NCI-H2196 (cell line): ENCODE data around the gene POLD4.

ENCODE experiments used
- DNase-seq: peaks from one replicate; lab custom pipeline; 2025; ENCODE audit not compliant: unreplicated experiment; lab: John Stamatoyannopoulos, UW

The POLD4 gene

DNA sequence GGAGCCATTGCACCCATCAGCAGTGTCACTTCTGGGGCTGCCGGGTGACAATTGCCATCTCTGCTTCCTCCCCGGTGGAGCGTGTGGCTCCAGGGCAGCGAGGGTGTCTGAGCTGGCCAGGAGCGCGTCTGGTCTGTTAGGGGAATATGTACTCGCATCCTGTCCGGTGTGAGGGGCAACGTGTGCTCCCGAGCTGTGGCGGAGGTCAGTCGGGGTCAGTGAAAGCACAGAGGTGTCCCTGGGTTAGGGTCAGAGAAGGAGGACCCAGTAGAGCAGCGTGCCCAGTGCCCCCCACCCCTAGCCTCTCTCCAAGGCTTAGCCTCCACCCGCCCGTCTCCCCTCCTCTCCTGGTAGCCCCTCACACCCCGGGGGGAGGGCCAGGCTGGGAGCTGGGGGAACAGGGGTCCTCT, 18.6 kb upstream of the POLD4 start:
- DNase-seq: no peak

DNA sequence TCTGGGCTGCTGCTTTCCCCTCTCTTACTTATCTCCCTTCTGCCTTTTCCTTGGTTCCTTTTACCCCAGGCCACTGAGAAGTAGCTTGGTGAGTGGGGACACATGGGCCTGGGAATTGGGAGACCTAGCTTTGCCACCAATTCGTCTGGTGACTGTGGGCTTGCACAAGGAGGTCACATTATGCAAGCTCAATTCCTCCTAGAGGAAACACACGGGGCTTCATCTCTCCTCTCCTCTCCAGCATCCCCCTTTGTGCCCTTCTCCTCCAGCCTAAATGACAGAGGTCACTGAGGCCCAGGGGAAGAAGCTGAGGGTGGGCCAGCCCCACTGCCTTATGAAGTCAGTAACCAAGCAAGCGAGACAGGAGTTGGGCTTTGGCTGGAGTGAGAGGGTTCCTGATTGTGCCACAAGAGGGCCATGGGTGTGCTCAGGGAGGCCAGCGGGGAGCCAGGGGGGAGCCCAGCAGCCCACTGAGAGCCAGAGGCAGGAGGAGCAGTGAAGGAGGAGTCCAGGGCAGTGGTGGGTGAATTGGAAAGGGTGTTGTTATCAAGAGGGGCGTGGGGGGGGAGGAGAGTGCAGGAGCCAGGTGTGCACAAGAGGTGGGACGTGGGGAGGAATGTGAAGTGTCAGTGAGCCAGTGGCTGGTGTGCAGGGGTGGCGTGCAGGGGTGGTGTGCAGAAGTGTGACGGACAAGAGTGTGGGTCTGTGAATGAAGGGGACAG, 18.0 kb upstream of the POLD4 start:
- no peak for DNase-seq

- no peak for DNase-seq
These were observed 17.2 kb upstream of the POLD4 start for GRCh38 chr11:67370351-67371076.

- no peak for DNase-seq
These were observed 16.5 kb upstream of the POLD4 start for GRCh38 chr11:67369801-67370284.

GRCh38 chr11:67369275-67369674, 15.9 kb upstream of the POLD4 start:
- no peak for DNase-seq

GRCh38 chr11:67368621-67369020, 15.3 kb upstream of the POLD4 start:
- no peak for DNase-seq

- DNase-seq: no peak
These were observed 14.4 kb upstream of the POLD4 start for GRCh38 chr11:67367761-67368227.

DNA sequence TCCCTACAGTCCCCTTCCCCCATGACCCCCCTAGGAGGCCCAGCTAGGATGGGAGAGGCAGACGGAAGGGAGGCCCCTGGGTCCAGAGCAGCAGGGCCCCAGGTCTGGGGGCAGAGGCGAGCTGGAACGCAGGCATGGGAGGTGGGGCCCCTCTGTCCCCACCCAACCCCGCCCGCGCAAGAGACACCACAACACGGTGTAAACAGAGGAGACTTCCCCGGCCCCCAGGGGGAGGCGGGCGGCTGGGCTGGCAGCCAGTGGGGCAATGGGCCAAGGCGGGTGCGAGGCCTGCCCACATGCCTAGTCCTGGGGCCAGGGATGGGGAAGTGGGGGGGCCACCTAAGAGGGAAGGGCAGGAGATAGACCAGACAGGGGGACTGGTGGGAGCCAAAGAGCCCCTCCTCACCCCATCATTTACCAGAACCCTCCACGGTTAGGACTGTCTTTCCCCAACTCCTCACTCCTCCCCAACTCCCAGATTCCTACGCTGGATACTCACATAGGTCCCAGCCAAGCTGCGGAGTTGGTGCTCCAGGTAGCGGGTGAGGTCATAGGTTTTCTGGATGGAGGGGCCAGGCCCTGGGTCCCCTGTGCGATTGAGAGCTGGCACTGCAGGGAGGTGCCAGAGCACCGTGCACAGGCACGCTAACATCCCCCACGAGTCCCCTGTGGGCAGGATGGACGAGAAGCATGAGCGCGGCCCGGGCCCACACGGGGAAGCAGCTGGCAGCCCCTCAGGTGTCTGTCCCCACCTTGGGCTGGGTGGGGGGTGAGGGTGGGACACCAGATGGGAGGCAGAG, 13.8 kb upstream of the POLD4 start:
- no peak for DNase-seq

GRCh38 chr11:67366546-67366945, 13.2 kb upstream of the POLD4 start:
- DNase-seq: no peak

DNA sequence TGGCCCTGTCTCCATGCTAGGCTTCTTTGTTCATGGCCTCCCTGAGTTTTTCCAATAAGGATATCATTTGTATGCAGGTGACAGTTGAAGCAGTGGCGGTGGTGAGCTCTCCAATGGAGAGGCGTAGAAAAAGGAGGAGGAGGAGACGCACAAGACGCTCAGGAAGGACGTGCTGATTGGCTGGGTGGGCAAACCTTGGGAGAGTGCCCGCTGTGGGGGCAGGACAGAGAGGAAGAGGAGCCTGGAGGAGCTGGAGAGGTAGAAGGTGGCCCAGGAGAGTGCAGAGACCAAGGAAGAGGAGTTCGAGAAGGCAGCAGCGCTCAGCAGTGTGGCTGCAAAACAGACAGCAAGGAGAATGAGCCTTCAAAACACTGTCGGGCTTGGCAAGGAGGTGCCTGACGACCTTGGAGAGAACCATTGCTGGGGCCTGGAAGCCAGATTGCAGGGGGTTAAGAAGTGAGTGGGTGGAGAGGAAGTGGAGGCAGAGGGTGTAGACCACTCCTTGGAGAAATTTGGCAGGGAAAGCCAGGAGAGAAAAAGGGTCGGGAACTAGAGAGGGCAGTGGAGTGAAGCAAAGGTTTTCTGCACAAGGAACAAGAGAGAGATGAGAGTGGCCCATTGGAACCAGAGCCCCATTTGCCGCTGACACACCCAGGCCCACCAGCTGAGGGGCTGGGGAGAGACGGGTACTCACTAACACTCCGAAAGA, 12.5 kb upstream of the POLD4 start:
- no peak for DNase-seq

- DNase-seq: no peak
These were observed 11.7 kb upstream of the POLD4 start for GRCh38 chr11:67364783-67365722.

GRCh38 chr11:67364169-67364568, 10.8 kb upstream of the POLD4 start:
- DNase-seq: no peak

GRCh38 chr11:67357831-67358670, 4.7 kb upstream of the POLD4 start:
- DNase-seq: no peak

DNA sequence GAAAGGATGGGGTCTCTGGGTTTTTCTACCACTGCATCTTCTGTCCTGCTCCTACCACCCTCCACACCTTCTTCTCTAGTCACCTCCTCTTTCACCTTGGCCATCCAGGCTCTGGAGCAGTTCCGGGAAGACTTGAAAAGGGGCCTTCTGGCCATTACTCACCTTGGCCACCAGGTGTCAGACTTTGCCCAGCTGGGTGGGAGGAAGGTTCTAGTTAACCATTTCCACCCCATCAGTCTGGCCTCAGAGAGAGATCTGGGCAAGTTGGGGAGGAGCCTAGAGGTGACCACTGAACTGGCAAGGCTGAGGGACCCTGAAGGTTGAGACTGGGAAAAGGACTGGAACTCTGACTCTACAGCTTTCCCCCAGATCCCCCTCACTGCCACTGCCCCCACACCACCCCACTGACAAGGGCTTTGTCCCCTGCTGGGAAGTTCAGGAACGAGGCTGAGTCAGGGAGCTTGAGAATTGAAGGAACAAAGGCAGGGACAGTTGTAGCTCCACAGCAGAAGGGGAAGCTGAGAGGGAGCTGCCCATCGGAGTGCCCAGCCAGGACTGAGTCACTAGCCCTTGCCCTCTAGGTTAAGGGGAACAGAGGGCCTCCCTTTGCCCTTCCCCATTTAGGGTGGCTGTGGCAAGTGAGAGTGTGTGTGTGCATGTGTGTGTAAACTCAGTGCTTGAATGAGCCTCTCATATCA, 3.7 kb upstream of the POLD4 start:
- peak; percentile 81 for DNase-seq

GRCh38 chr11:67356387-67356863, 3.1 kb upstream of the POLD4 start:
- no peak for DNase-seq

GRCh38 chr11:67355794-67356386, 2.5 kb upstream of the POLD4 start:
- DNase-seq: no peak

- DNase-seq: no peak
These were observed 1.9 kb upstream of the POLD4 start for GRCh38 chr11:67355023-67355793.
